GM12865 (cell line): ENCODE measurements around the gene ARF3.
A peak's percentile ranks its signal among the peaks of the same experiment; 100 is the strongest.

ENCODE experiments used
- DNase-seq: peaks from one replicate; pipeline ENCODE4 v3.0.0; 2010; ENCODE audit warnings: low read depth
- H3K4me3 ChIP-seq: 2 replicates; pipeline ENCODE4 v1.5.1; 2011; ENCODE audit warnings: mild to moderate bottlenecking, low read depth, low read length, control low read depth
- TF ChIP-seq, protein P1 (sequence below): IDR thresholded peaks from 2 replicates; pipeline ENCODE4 v1.5.1; 2011; ENCODE audit warnings: low read length, control low read depth, low read depth, inconsistent platforms; ENCODE audit not compliant: insufficient read depth; ENCODE audit errors: missing control alignments

ARF3 gene

DNA sequence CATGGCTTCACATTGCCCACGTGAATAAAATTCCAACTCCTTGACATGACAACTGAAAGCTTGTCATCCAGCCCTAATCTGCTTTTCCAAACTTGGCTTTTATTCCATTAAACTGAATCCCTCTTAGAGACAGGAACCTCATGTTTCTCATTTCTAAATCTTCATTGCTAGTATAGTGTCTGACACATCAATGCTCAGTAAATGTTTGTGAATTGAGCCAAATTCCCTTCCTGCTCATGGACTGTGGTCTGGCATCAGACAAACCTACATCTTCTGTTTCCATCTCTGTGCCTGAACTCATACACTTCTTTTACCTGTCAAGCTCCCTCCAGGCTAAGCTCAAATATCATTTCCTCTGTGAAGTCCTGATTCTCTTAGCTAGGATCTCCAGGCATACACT lies 27.7 kb downstream of the ARF3 start:
- DNase-seq = no peak
- TF ChIP-seq, protein P1, sequence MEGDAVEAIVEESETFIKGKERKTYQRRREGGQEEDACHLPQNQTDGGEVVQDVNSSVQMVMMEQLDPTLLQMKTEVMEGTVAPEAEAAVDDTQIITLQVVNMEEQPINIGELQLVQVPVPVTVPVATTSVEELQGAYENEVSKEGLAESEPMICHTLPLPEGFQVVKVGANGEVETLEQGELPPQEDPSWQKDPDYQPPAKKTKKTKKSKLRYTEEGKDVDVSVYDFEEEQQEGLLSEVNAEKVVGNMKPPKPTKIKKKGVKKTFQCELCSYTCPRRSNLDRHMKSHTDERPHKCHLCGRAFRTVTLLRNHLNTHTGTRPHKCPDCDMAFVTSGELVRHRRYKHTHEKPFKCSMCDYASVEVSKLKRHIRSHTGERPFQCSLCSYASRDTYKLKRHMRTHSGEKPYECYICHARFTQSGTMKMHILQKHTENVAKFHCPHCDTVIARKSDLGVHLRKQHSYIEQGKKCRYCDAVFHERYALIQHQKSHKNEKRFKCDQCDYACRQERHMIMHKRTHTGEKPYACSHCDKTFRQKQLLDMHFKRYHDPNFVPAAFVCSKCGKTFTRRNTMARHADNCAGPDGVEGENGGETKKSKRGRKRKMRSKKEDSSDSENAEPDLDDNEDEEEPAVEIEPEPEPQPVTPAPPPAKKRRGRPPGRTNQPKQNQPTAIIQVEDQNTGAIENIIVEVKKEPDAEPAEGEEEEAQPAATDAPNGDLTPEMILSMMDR = no peak

DNA sequence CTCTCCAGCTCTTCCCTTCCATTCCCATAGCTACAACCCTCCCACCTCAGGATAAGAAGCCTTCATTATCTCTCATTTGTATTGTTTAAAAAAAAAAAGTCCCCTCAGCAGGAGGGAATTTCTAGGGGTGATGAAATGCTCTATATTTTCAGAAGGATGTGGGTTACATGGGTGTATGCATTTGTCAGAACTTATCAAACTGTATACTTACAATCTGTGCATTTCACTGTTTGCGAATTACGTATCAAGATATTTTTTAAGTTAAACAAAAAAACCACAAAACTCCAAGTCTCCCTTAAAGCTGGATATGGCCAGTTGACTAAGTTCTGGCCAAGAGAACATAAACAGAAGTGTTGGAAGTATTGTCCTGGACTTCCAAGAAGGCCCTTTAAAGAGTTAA lies 30.0 kb downstream of the ARF3 start:
- DNase-seq = no peak
- TF ChIP-seq, protein P1 = no peak
- H3K4me3 ChIP-seq = no peak overlapping the region

More for the DNA sequence above, 27.7 kb downstream of the ARF3 start:
- no peak overlapping the region for H3K4me3 ChIP-seq

- TF ChIP-seq, protein P1 = no peak
- peak; percentile 85 for DNase-seq
- H3K4me3 ChIP-seq = peak within 1 kb of the TSS; percentile 86
Observed at GRCh38 chr12:48925304-48926011, 31.8 kb downstream of the ARF3 start, which contains the start of gene FKBP11. FKBP11 (minus strand) TSS chr12:48925492; CDS start chr12:48925428, 64 bp downstream.

DNA sequence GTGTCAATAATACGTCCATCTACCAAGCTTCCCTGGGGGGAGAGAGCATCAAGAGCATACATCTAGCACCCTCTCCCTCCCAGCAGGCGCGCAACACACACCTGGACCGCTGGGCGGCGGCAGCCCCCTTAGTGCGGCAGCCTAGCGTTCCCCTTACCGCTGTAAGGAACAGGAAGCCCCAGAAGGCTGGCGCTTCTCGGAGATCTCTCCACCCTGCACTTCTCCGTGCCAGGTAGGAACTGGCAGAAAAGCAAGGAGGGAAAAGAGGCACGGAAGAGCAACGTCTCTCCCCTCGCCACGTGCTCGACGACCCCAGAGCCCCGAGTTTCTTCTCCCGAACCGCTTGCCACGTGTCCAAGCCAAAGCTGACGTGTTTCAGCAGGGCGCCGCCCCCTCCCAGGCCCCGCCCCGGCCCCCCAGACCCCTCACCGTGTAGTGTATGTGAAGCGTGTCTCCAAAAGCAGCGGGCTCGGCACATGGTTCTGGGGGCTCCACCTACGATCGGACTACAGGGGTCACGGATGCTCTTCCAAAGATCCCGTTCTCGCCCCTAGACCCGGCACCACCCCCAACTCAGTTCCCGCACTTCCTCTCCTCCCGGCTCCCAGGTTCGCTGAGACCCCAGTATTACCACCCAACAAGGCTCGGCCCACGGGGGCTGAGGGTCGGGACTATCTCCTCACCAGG lies 32.5 kb downstream of the ARF3 start:
- TF ChIP-seq, protein P1 = peak; percentile 89
- peak; percentile 90 for DNase-seq
- peak overlapping the region; percentile 86 for H3K4me3 ChIP-seq

DNA sequence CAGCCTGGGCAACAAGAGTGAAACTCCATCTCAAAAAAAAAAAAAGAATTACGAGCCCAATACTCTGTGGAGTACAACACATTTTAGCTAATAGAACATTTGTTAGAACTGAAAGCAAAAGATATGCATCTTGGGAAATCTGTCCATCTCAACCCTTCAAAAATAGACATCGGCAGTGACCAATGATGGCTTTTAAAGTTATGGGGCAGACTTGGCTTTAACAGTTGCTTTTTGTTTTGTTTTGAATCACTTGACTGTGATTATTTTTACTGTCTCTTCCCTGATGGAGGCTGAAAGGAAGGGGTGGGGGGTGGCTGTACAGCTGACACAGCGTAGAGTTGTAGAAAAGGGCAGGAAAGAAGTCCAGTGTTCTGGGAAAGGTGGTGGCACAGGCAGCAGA lies 34.2 kb downstream of the ARF3 start:
- TF ChIP-seq, protein P1 = no peak
- no peak overlapping the region for H3K4me3 ChIP-seq
- DNase-seq = no peak

GRCh38 chr12:48917857-48918537 lies 39.3 kb downstream of the ARF3 start:
- peak; percentile 20 for DNase-seq
- TF ChIP-seq, protein P1 = no peak
- H3K4me3 ChIP-seq = no peak overlapping the region
